Esophagus squamous epithelium (tissue), 5 donors: ENCODE measurements around the gene ABT1. TPM values are rescaled to one million over a fixed set of nuclear protein-coding genes. Genes with fewer than 3 reads are reported as not detected.

ENCODE experiments used
- DNase-seq: peaks from one replicate; lab custom pipeline; 2025; lab: John Stamatoyannopoulos, UW
- H3K27ac ChIP-seq, 4 donors: fragments of 200-600 bp; sonication (generic); one replicate each; pipeline ENCODE4 v1.5.1; 2016 to 2019; ENCODE audit warnings: mild to moderate bottlenecking in 1 of 4
- H3K27me3 ChIP-seq, 4 donors: fragments of 200-600 bp; sonication (generic); 1 replicate in 3 of 4; 2 replicates in 1 of 4; pipeline versions ENCODE4 v1.5.1 to v1.6.0; 2017 to 2021; ENCODE audit warnings: antibody characterized with exemption in 1 of 4
- H3K36me3 ChIP-seq, 3 donors: fragments of 200-600 bp; sonication (generic); one replicate each; pipeline ENCODE4 v1.5.1; 2016 to 2019
- H3K4me1 ChIP-seq, 3 donors: fragments of 200-600 bp; sonication (generic); one replicate each; pipeline ENCODE4 v1.5.1; 2017 to 2019
- H3K4me3 ChIP-seq, 4 donors: fragments of 200-600 bp; sonication (generic); 1 replicate in 3 of 4; 2 replicates in 1 of 4; pipeline ENCODE4 v1.5.1; 2016 to 2019; ENCODE audit warnings: mild to moderate bottlenecking in 2 of 4, moderate library complexity in 1 of 4
- H3K9me3 ChIP-seq, 3 donors: fragments of 200-600 bp; sonication (generic); one replicate each; pipeline ENCODE4 v1.5.1; 2016 to 2019
- CTCF ChIP-seq, 6 experiments: fragments of 450-650 bp in 4 of 6; fragments of 200-600 bp in 2 of 6; sonication (generic) in 2 of 6; IDR thresholded peaks; one replicate each; pipeline ENCODE4 v1.5.1; 2016 to 2019; ENCODE audit warnings: antibody characterized with exemption in 6 of 6, mild to moderate bottlenecking in 4 of 6, moderate library complexity in 4 of 6
- POLR2A ChIP-seq, 4 donors: fragments of 450-650 bp; IDR thresholded peaks; one replicate each; pipeline ENCODE4 v1.6.1; 2017; ENCODE audit warnings: antibody characterized with exemption in 4 of 4, mild to moderate bottlenecking in 4 of 4, moderate library complexity in 3 of 4
- WGBS, 2 donors: methylation state at CpG; one replicate each; pipeline ENCODE4 v1.1.5; 2018; 5-methylcytosine and 5-hydroxymethylcytosine counted together
- intact Hi-C: fragments of 100-400 bp; cut with DNase I; formaldehyde crosslinking; loops from one replicate; pipeline ENCODE4 v1.15.0; 2022
- total RNA-seq, 4 donors: library from RNA; depleted of rRNA; stranded (reverse); fragments of >200 nt; gene quantifications; one replicate each; pipeline ENCODE4 v1.1.0, GENCODE V29; 2016
- donor health status: DM: yes; HTN: yes; CAD: no.

The ABT1 gene
- total RNA-seq, 4 donors from 2014 or later: 16.0 to 23.5 (median 17.1) TPM

- DNase-seq: no peak
- 87 to 95% methylated on average over 1 of the region's 1 CpG for WGBS, 2 donors
- intact Hi-C loops: loop anchor here (10.0 kb wide), 1 partner anchor 254 kb away; no protein-coding TSS in a partner anchor
- Histone ChIP-seq H3K27me3 (peaks cover 0 to 83% (median 0%) of the 10 kb centered on the region in 4 donors), H3K27ac (no peak overlapping the region), H3K9me3 (peaks cover 0 to 16% (median 0%) of the 10 kb centered on the region in 3 donors), H3K36me3 (no peaks in the 10 kb centered on the region), H3K4me1 (peaks cover 0 to 13% (median 0%) of the 10 kb centered on the region in 3 donors), H3K4me3 (no peak overlapping the region)
- no peak for TF ChIP-seq CTCF (IDR thresholded peaks at IDR 0.05)
- TF ChIP-seq POLR2A (IDR thresholded peaks at IDR 0.05): no peak
Measured at GRCh38 chr6:26578741-26579140, 18.0 kb upstream of the ABT1 start.

- TF ChIP-seq POLR2A (IDR thresholded peaks at IDR 0.05) (no peak), CTCF (IDR thresholded peaks at IDR 0.05) (no peak)
- DNase-seq: no peak
- WGBS, 2 donors: 54 to 69% methylated on average over 4 of the region's 4 CpGs
- no peak overlapping the region for H3K4me3 ChIP-seq
- intact Hi-C loops: loop anchor here (10.0 kb wide), 1 partner anchor 237 kb away; no protein-coding TSS in a partner anchor
- H3K27ac ChIP-seq: no peak overlapping the region
- peaks cover 0 to 13% (median 0%) of the 10 kb centered on the region in 3 donors for H3K4me1 ChIP-seq
- no peaks in the 10 kb centered on the region for H3K36me3 ChIP-seq
- peaks cover 0 to 93% (median 0%) of the 10 kb centered on the region in 4 donors for H3K27me3 ChIP-seq
- H3K9me3 ChIP-seq: peaks cover 0 to 16% (median 0%) of the 10 kb centered on the region in 3 donors
Measured at GRCh38 chr6:26581164-26581915, 15.4 kb upstream of the ABT1 start.

- H3K36me3 ChIP-seq: no peaks in the 10 kb centered on the region
- 91 to 93% methylated on average over 21 of the region's 21 CpGs for WGBS, 2 donors
- H3K27me3 ChIP-seq: peaks cover 0 to 80% (median 5%) of the 10 kb centered on the region in 4 donors
- intact Hi-C loops: loop anchor here (10.0 kb wide), 1 partner anchor 244 kb away; no protein-coding TSS in a partner anchor
- TF ChIP-seq CTCF (IDR thresholded peaks at IDR 0.05): no peak
- no peak for TF ChIP-seq POLR2A (IDR thresholded peaks at IDR 0.05)
- no peaks in the 10 kb centered on the region for H3K9me3 ChIP-seq
- H3K27ac ChIP-seq: no peak overlapping the region
- no peak overlapping the region for H3K4me3 ChIP-seq
- no peaks in the 10 kb centered on the region for H3K4me1 ChIP-seq
- DNase-seq: no peak
Measured at GRCh38 chr6:26588965-26589364, 7.8 kb upstream of the ABT1 start.

- no peak for DNase-seq
- H3K36me3 ChIP-seq: no peaks in the 10 kb centered on the region
- H3K27me3 ChIP-seq: peaks cover 0 to 66% (median 5%) of the 10 kb centered on the region in 4 donors
- peaks cover 4 to 22% (median 5%) of the 10 kb centered on the region in 3 donors for H3K4me1 ChIP-seq
- no peak overlapping the region for H3K27ac ChIP-seq
- no peak overlapping the region for H3K4me3 ChIP-seq
- TF ChIP-seq CTCF (IDR thresholded peaks at IDR 0.05): no peak
- no peak for TF ChIP-seq POLR2A (IDR thresholded peaks at IDR 0.05)
- 53 to 55% methylated on average over 4 of the region's 4 CpGs for WGBS, 2 donors
- intact Hi-C loops: no loop called here
- H3K9me3 ChIP-seq: no peaks in the 10 kb centered on the region
Measured at GRCh38 chr6:26592649-26593048, 4.1 kb upstream of the ABT1 start.
